D721Med (cell line): ENCODE results near the gene GRID2.

ENCODE experiments used
- DNase-seq: peaks from one replicate; pipeline ENCODE4 v3.0.0; 2011; ENCODE audit warnings: low spot score; ENCODE audit not compliant: insufficient read length
- FAIRE-seq: peaks from 2 replicates; lab custom pipeline; 2011; peaks lifted over from hg19 to GRCh38; lab: Jason Lieb, UNC
- CTCF ChIP-seq: IDR thresholded peaks from 2 replicates; pipeline ENCODE4 v1.5.1; 2012; ENCODE audit warnings: mild to moderate bottlenecking, control low read depth; ENCODE audit not compliant: insufficient read depth; ENCODE audit errors: missing control alignments

The GRID2 gene

GRCh38 chr4:93578942-93579341 is 1275.2 kb downstream of the GRID2 start:
- FAIRE-seq (no peak), DNase-seq (no peak)
- TF ChIP-seq CTCF = no peak

GRCh38 chr4:93605163-93605562 is 1301.4 kb downstream of the GRID2 start:
- TF ChIP-seq CTCF = no peak
- DNase-seq (no peak), FAIRE-seq (no peak)

GRCh38 chr4:93617606-93618005 is 1313.8 kb downstream of the GRID2 start:
- no peak for DNase-seq
- TF ChIP-seq CTCF = no peak
- FAIRE-seq = no peak

- TF ChIP-seq CTCF = no peak
- DNase-seq (no peak), FAIRE-seq (no peak)
Observed at GRCh38 chr4:93633721-93634120, 1330.0 kb downstream of the GRID2 start.

GRCh38 chr4:93635943-93636342 is 1332.2 kb downstream of the GRID2 start:
- no peak for DNase-seq
- no peak for FAIRE-seq
- no peak for TF ChIP-seq CTCF

- no peak for FAIRE-seq
- DNase-seq = no peak
- no peak for TF ChIP-seq CTCF
Observed at GRCh38 chr4:93645120-93645519, 1341.4 kb downstream of the GRID2 start.

- no peak for TF ChIP-seq CTCF
- FAIRE-seq = no peak
- DNase-seq = no peak
Observed at GRCh38 chr4:93646233-93646930, 1342.6 kb downstream of the GRID2 start.
